Lung microvascular endothelial cell (primary cell): Measurements from ENCODE around the gene TAS2R9. TPM values are rescaled to one million over a fixed set of nuclear protein-coding genes. Genes with fewer than 3 reads are reported as not detected.
"Not testable (repeated sequence)": the region's sequence is repeated elsewhere in the genome, so short reads cannot be mapped to it uniquely, and the experiment has no call there.

Experiments
- DNase-seq, 2 donors: peaks; one replicate each; pipeline versions ENCODE4 v3.0.0 to v3.0.0-alpha.2; 2010; ENCODE audit warnings: low read depth in 2 of 2
- total RNA-seq: library from RNA; depleted of rRNA; stranded (reverse); fragments of >200 nt; gene quantifications from 2 replicates; pipeline ENCODE4 v1.2.1, GENCODE V29; 2014

Gene TAS2R9
- total RNA-seq: under 0.01 TPM in 1 of 2 replicates, not detected in the other

DNA sequence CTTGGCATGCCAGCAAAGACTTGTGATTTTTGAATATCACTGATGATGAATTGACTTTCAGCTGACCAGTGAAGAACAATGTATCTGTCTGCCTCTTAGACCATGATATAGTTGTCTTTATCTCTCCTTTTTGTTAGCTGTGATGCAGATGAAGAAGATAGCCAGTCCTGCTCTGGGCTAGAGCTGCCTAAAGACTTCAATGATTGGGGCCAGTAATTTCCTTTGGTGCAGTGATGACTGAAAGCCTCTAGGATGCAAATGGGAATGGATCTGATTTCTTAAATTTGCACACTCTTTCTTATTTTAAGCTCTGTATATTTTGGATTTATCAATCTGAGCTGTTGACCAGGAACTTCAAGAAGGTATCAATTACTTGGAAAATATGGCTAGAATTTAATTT is at the start of gene TAS2R9:
TAS2R9 (minus strand) TSS at position 101 of the 400 bp plus-strand sequence; CDS start at position 8, 93 bp downstream.
- DNase-seq: no peak

- no peak for DNase-seq
Observed at GRCh38 chr12:10855807-10856206, 45.8 kb upstream of the TAS2R9 start.

DNA sequence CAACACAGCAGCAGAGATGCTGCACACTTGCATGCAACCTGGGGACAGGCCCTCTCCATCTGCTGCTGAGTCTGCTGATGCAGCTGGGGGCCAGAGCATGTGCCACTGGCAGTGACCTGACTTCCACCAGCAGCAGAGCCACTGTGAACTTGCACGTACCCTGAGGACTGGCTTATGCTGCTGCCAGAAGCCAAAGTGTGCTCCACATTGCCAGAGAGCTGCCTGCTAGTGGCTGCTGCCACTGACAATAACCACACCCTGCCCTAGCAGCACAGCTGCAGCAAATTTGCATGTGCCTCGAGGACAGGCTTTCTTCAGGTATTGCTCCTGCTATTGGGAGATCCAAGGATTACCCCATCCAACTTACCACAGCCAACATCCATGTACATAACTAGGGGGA is 43.8 kb upstream of the TAS2R9 start:
- no peak for DNase-seq

- no peak for DNase-seq
Observed at GRCh38 chr12:10851243-10851858, 41.4 kb upstream of the TAS2R9 start.

DNA sequence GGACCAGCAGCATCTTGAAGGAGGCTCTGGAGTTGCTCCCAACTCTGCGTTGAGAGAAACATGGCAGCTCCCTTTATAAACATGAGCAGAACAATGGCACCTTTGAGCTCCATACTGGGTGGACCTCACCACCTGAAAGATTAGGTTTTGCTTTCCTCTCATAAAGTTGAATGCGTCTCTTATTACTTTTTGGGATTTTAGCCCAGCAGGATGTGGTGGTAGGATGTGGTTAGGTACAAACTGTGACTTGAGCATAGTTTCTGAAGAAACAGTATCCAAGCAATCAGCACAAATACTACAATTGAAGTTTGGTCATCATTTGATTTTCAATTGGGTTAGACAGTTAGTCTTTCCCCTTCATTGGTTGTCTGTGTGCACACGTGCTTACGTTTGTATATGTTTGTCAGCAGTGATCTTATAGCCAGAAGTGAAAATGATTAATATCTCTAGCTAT is 39.5 kb upstream of the TAS2R9 start, which contains the start of gene PRR4:
PRR4 (minus strand) TSS at position 51 of the 454 bp plus-strand sequence; CDS start at position 13, 38 bp downstream.
- no peak for DNase-seq

GRCh38 chr12:10847744-10848143 is 37.8 kb upstream of the TAS2R9 start:
- no peak for DNase-seq

DNA sequence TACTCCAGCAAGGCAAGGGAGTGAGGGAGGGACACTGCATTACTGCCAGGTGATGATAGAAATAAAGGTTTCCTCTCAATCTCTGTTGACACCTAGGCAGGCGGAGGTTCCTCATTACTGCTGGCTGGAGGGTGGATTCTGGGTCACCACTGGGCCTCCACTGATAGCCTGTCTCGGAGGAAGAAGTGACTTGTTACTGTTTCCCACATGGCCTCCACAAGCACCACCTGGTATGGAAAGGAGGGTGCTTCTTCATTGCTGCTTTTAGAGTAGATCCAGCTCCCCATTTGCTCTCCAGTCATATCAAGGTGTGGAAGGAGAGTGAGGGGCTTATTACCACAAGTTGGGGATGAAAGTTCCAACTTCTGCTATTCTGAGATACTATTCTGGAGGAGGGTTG is 32.9 kb upstream of the TAS2R9 start:
- DNase-seq: no peak

DNA sequence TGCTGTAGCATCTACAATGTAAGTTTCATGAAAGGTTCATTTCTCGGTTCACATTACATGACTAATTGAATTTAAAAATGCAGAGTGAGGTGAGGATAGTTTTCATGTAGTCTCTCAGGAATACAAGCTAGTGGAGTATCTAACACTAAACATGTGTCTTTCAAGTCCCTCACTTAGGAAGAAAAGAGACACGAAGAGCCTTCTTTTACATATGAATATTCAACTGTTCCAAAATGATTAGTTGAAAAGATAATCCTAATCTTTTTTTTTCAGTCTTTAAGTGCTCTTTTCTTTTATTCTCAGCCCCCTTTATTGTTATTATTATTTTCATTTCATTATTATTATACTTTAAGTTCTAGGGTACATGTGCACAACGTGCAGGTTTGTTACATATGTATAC is 28.5 kb upstream of the TAS2R9 start:
- no peak for DNase-seq

DNA sequence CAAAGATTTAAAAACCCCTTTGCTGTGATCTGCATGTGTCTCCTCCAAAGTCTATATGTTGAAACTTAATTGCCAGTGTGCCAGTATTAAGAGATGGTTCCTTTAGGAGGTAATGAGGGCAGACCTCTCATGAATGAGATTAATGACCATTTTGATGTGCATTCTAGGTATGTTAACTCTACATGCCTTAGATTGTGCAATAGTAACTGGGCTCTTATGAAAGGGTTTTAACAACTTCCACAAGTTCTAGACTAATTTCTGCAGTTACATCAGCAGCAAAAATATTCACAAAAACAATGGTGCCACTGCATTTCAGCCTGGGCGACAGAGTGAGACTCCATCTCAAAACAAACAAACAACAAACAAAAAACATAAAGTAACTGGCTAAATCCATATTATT is 20.0 kb upstream of the TAS2R9 start:
- no peak for DNase-seq

- DNase-seq: no peak
Observed at GRCh38 chr12:10826258-10826657, 16.3 kb upstream of the TAS2R9 start, which contains the start of gene TAS2R10. Gene TAS2R10, minus strand, starts transcription at chr12:10826358. Its CDS starts 89 bp downstream, at chr12:10826269.

DNA sequence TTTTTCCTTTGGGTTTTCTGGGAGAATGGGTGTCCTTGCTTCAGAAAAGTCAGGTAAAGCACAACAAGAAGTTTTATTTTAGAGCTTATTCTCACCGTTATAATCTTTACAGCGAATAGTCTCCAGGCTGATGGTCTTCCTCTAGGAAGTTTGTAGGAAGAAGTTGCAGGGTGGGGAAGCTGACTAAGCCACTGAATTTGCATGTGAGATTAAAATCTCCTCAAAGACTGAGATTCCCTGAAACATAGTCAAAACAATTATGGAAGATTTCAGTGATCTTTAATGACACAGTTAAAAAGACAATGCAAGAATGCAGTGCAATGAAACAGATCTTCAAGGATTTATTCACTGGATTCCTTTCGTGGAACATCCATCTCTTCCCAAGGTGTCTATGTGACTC is 15.0 kb upstream of the TAS2R9 start:
- peak in 1 of 2 donors; percentile 13 for DNase-seq

DNA sequence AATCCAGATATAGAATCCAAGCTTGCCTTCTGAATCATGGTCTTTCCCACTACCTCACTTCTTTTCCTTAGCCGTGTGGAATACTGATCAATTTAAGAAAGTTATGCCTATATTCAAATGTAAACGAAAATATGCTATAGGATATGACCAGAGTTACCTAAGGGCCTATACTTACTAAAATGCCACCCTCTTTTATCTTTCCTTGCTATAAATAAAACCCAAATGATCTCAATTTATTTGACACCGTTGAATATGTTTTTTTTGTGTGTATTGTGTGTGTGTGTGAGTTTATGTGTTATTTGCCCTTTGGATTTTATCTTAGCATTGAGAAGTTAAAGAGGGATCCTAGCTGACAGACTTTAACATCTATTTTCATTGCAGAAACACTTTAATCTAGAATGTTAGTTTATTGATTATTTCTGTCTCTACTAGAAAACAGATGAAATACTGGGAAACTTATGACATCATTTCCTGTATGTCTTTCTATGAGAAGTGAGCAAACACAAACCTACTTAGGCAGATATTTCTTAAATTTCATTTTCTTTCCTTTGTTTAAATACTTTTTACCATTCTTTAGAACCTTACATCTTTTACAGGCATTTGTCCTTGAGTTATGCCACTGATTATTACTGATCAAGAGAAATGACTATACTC is 2.0 kb upstream of the TAS2R9 start:
- DNase-seq: no peak

DNA sequence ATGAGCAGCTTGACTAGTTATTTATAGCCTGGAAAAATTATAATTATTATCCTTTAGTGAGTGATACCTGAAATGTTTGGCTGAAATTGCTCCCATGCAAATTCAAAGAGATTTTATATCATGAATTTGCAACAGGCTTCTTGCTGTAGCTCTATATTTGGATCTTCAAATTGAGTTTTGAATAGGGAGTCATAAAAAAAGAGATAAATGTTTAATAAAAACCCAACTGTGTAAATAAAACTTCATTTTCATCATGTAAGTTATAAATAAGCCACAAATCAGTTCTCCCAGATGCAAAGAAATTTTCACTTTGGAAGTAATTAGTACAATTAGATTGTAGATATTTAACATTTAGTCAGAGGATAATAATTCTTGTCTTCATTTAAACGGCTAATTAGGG is 2.8 kb downstream of the TAS2R9 start, which contains the start of gene TAS2R8:
TAS2R8 (minus strand) TSS at position 101 of the 400 bp plus-strand sequence. CDS start 306 bp downstream, outside the sequence.
- DNase-seq: no peak

GRCh38 chr12:10802587-10802986 is 7.4 kb downstream of the TAS2R9 start, which contains the start of gene TAS2R7:
Gene TAS2R7, minus strand, starts transcription at chr12:10802627. Its CDS starts 57 bp downstream, at chr12:10802570.
- no peak for DNase-seq

DNA sequence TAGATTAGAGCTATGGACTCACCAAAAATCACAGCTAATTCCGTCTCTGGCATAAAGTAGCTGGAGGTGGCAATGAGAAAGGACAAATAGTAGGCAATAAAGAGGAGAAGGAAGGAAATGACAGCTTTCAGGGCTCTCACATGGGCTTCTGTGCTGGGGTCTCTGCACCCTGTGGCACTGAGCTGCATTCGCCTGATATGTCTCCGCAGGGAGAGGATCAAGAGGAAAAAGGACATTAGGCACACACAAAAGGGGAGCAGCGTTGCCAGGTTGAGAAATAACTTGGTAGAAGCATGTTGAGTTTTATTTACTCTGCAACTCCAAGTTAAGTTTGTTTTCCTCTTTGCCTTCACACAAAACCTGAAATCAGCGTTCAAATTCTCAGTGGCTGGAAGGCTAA is 8.2 kb downstream of the TAS2R9 start:
- no peak for DNase-seq

- no peak for DNase-seq
Observed at GRCh38 chr12:10794222-10794621, 15.7 kb downstream of the TAS2R9 start.

DNA sequence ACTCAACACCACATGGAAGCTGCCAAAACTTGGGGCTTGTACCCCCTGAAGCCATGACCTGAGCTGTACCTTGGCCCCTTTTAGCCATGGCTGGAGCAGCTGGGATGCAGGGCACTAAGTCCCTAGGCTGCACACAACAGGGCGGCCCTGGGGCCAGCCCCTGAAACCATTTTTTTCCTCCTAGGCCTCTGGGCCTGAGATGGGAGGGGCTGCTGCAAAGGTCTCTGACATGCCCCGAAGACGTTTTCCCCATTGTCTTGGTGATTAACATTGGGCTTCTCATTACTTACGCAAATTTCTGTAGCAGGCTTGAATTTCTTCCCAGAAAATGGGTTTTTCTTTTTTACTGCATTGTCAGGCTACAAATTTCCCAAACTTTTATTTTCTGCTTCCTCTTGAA is 18.2 kb downstream of the TAS2R9 start:
- DNase-seq: not testable (repeated sequence)

- DNase-seq: no peak
Observed at GRCh38 chr12:10783252-10783651, 26.7 kb downstream of the TAS2R9 start.

GRCh38 chr12:10779103-10779502 is 30.9 kb downstream of the TAS2R9 start:
- no peak for DNase-seq

DNA sequence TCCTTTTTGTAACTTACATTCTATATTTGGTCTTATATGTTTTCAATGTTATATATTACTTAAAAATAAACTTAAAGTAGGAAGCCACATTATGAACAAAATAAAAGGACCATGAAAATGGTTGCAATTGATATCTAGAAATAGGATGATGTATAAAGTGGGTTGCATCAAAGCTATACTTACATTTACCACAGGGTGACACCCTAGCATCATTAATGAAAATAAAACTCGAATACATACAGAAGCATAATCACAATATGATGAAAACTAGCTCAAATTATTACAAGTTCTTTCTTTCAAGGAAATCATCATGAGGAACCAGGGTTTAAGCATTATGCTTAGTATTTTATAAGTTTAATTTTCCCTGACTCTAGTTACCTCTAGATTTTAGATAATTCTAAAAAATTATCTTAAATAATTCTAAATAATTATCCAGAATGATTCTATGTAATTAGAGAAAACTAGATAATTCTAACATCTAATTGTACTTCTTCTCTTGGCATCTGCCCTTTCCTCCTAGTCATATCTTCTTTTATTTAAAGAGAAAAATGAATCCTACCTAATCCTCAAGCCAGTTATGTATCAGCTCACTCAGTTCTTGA is 38.7 kb downstream of the TAS2R9 start:
- peak; percentile 63 to 71 for DNase-seq

- no peak for DNase-seq
Observed at GRCh38 chr12:10759657-10760056, 50.3 kb downstream of the TAS2R9 start.
